Measurements from ENCODE around the gene SAMD14. TPM values are rescaled to one million over a fixed set of nuclear protein-coding genes. Genes with fewer than 3 reads are reported as not detected.

The SAMD14 gene
- total RNA-seq, 2 experiments from 2014 or later, result 0.35 to 1.1 TPM

GRCh38 chr17:50150354-50151040, 20.5 kb upstream of the SAMD14 start, which contains the start of gene PPP1R9B:
Gene PPP1R9B, minus strand, starts transcription at chr17:50150677. Its CDS starts 164 bp downstream, at chr17:50150513.
- ATAC-seq, result peak; percentile 12
- Mint-ChIP-seq H3K27ac (peak within 1 kb of the TSS; percentile 96), H3K27me3 (no peaks in the 10 kb centered on the region), H3K9me3 (ENCODE audit: low read depth) (no peaks in the 10 kb centered on the region), H3K4me1 (peaks cover 49% of the 10 kb centered on the region), H3K4me3 (peak within 1 kb of the TSS; percentile 80), H3K36me3 (peaks cover 14% of the 10 kb centered on the region)
- CTCF ChIA-PET, result interaction anchor here (0.7 to 6.2 kb wide), 9 partner anchors 7 to 55 kb away, joined by 3 to 81 read pairs (median 5); partner anchors contain the start of gene PDK2
- no peak for DNase-seq

DNA sequence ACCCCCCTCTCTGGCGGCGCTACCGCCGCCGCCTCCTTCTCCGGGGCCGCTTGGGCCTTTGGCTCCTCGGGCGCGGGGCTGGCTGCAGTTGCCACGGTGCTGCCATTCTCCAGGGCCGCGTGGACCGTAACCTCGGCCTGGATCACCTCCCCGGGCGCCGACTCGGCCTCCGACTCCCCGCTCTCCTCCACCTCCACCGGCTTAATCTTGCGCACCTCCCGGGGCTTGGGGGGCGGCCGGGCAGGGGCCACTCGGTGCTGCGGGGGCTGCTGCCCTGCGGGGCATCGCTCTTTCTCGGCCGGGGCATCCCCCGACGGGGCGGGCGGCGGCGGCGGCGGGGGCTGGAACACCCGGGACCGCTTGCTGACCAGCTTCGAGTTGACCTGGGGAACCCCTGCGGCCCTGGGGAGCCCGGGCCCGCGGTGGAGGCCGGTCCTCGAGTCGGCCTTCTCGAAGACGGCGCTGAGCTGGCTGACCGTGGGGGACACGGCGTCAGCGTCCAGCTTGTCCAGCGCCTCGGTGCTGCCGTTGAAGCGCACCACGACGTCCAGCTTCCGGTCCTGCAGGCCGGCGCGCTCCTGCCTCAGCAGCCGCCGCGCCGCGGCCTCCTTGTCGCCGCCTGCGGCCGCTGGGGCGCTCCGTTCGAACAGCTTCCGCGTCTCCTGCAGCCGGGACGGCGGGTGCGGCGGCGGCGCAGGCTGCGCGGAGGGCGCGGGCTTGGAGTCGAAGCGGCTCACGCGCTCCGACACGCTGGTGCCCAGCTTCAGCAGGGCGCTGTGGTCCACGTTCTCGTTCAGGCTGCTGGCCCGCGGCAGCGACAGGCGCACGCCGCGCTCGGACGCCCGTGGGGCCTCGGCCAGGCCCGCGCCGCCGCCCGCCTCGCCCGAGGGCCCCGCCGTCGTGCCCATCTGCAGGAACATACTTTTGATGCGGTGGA, 19.7 kb upstream of the SAMD14 start:
- H3K36me3 Mint-ChIP-seq, result peaks cover 16% of the 10 kb centered on the region
- H3K4me1 Mint-ChIP-seq, result peaks cover 44% of the 10 kb centered on the region
- peak overlapping the region; percentile 83 for H3K27ac Mint-ChIP-seq
- CTCF ChIA-PET, result interaction anchor here (0.7 to 6.2 kb wide), 10 partner anchors 8 to 248 kb away, joined by 3 to 81 read pairs (median 4); partner anchors contain the start of genes LRRC59 and PDK2
- no peaks in the 10 kb centered on the region for H3K9me3 Mint-ChIP-seq (ENCODE audit: low read depth)
- peak overlapping the region; percentile 80 for H3K4me3 Mint-ChIP-seq
- DNase-seq (peak; percentile 74), ATAC-seq (peak; percentile 28)
- no peaks in the 10 kb centered on the region for H3K27me3 Mint-ChIP-seq

- Mint-ChIP-seq H3K27ac (peak overlapping the region; percentile 83), H3K9me3 (ENCODE audit: low read depth) (no peaks in the 10 kb centered on the region), H3K4me1 (peaks cover 44% of the 10 kb centered on the region), H3K27me3 (no peaks in the 10 kb centered on the region), H3K36me3 (peaks cover 23% of the 10 kb centered on the region), H3K4me3 (peak overlapping the region; percentile 80)
- DNase-seq (no peak), ATAC-seq (no peak)
- CTCF ChIA-PET, result interaction anchor here (1.8 to 6.2 kb wide), 4 partner anchors 9 to 54 kb away, joined by 4 to 81 read pairs (median 39); partner anchors contain the start of gene PDK2
Measured at GRCh38 chr17:50149091-50149416, 19.1 kb upstream of the SAMD14 start.

DNA sequence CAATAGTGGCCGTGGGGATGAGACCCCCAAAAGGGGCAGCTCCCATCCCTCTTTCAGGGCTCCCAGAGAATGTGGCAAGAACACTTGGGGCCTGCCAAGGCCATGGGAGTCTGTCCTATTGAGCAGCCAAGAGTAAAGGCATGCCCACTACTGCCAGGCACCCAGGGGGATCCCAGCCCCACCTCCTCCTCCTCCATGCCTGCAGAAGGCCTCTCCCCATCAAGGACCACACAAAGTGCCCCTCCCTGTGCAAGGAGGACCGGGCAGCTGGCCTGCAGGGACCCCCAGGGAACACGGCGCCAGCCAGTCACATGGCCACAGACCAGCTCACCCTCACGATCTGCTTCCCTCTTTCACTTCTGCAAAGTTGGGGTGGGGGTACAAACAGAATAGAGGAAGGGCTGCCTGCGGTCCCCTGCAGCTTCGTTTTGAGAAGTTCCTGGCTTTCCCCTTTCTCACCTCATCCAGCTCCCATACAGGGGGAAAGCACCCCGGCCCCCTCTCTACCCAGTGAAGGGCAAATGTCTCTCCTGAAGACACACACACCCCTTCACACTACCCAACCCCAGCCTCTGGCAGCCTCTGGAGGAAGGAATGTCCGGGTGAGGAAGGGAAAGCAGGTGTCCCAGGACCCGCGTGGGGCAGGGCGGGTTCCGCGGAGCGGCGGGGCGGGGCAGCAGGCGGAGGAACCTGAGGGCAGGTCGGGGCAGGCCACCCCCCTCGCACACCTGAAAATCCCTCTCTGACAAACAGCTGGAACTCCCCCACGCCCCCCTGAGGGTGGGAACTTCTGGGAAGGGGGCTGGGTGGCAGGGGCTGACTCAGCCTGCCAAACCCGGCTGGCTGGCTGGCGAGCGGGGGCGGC, 18.5 kb upstream of the SAMD14 start:
- Mint-ChIP-seq H3K36me3 (peaks cover 25% of the 10 kb centered on the region), H3K4me3 (peak overlapping the region; percentile 80), H3K27ac (peak overlapping the region; percentile 80), H3K4me1 (peaks cover 45% of the 10 kb centered on the region), H3K9me3 (ENCODE audit: low read depth) (no peaks in the 10 kb centered on the region), H3K27me3 (no peaks in the 10 kb centered on the region)
- CTCF ChIA-PET, result interaction anchor here (0.6 to 6.2 kb wide), 11 partner anchors 8 to 54 kb away, joined by 3 to 81 read pairs (median 5); partner anchors contain the start of gene PDK2
- ATAC-seq, result no peak
- DNase-seq, result peak; percentile 67

GRCh38 chr17:50147841-50148225, 17.9 kb upstream of the SAMD14 start:
- H3K36me3 Mint-ChIP-seq, result peaks cover 28% of the 10 kb centered on the region

DNA sequence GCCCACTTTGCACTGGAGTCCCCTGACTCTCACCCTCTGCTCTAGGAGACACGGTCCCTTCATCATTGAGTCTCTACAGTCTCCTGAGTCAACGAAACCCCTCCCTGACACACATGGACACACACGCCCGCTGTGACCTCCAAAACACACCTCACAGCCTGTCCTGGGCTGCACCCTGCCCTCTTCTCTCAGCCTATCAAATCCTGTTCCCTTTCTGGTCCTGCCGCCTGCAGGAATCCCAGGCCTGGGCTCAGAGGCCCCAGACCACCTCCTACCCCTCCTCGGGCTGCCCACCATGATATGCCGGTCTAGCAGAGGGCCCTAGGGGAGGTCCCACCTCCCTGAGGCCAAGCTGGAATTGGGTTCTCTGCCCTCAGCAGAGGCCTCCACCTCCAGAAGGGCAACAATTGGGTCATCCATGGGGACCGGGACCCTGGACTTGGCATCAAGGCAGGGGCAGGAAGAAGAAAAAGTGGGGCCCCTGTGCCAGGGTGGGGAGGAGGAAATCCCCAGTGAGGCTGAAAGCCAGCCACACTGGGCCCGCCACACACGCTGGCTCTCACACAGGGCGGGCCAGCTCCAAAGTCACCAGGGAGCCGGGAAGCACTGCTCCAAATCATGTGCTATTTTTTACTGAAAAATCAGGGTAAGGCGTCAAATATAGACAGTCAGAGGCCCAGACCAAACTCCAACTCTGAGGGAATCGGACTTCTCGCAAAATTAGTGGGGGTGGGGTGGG, 17.1 kb upstream of the SAMD14 start:
- peaks cover 51% of the 10 kb centered on the region for H3K4me1 Mint-ChIP-seq
- ATAC-seq, result no peak
- H3K4me3 Mint-ChIP-seq, result peak overlapping the region; percentile 80
- DNase-seq, result no peak
- H3K27ac Mint-ChIP-seq, result peak overlapping the region; percentile 80
- CTCF ChIA-PET, result interaction anchor here (0.7 to 6.2 kb wide), 10 partner anchors 7 to 53 kb away, joined by 3 to 81 read pairs (median 10); no protein-coding TSS in a partner anchor
- peaks cover 36% of the 10 kb centered on the region for H3K36me3 Mint-ChIP-seq
- H3K9me3 Mint-ChIP-seq (ENCODE audit: low read depth), result no peaks in the 10 kb centered on the region
- no peaks in the 10 kb centered on the region for H3K27me3 Mint-ChIP-seq

More at GRCh38 chr17:50147841-50148225, 17.9 kb upstream of the SAMD14 start:
- Mint-ChIP-seq H3K27me3 (no peaks in the 10 kb centered on the region), H3K4me1 (peaks cover 48% of the 10 kb centered on the region), H3K27ac (peak overlapping the region; percentile 80), H3K4me3 (peak overlapping the region; percentile 80), H3K9me3 (ENCODE audit: low read depth) (no peaks in the 10 kb centered on the region)
- ATAC-seq (no peak), DNase-seq (no peak)
- CTCF ChIA-PET, result interaction anchor here (0.6 to 6.2 kb wide), 10 partner anchors 8 to 54 kb away, joined by 3 to 81 read pairs (median 6); partner anchors contain the start of gene PDK2

DNA sequence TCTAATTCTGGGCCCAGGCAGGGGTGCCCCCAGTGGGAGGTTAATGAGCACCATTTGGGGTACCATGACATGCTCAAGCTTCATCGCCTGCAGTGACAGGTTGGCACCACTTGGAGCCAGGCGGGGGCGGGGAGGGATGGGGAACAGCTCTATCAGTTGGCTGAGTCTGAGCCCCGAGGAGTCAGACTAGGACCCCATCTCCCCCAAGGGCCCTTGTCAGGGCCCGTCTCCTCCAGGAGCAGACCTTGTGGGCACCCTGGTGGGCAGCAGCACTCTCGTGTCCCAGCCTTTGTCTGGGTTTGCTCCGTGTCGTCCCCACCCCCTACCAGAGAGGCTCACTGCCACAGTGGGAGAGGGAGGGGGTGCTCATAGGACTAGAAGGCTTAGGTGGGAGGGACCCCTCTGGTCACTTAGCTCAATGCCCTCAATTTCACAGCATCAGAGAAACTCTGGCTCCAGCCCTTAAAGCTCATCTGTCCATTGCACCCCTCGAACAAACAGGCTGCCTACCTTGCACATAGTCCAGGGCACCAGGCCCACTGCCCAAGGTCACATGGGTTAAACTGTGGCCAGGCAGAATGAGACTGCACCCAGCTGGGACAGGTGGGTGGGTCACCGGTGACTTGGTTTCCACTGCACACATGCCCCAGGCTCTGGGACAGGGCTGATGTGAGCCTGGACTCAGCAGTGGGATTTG, 16.4 kb upstream of the SAMD14 start:
- H3K4me1 Mint-ChIP-seq, result peaks cover 52% of the 10 kb centered on the region

DNA sequence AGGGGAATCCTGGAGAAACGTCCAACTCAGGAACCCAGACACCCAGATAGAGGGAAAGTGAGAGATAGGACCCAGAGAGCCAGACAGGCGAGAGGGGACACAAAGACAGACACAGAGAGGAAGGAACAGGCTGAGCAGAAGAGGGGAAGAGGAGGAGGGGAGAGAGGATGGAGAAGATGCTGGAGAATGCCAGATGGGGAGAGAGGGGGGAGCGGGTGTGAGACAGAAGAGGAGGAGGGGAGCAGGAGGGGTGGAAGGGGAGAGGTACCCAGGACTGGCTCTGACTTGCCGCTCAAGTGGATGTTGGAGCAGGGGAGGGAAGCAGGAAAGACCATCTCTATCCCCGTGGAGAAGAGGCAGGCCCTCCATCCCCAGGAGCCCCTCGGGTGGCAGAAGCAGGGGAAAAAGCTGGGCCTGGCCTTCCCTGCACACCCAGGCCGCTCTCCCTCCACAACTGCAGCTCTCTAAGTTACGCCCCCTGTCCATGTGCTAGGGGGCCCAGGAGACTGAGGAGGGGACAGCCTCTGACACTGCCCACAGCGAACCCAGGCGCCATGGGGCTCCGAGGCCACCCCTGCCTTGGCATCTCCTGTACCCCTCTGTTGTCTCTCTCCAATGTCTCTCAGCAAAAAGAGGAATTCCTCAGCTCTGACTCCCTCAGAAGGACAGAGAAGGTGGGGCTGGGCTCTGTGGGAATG, 15.7 kb upstream of the SAMD14 start:
- no peak overlapping the region for H3K4me3 Mint-ChIP-seq

More for the DNA sequence above, 16.4 kb upstream of the SAMD14 start:
- Mint-ChIP-seq H3K36me3 (peaks cover 42% of the 10 kb centered on the region), H3K27ac (peak overlapping the region; percentile 80), H3K4me3 (peak overlapping the region; percentile 80), H3K27me3 (no peaks in the 10 kb centered on the region), H3K9me3 (ENCODE audit: low read depth) (no peaks in the 10 kb centered on the region)
- ATAC-seq, result no peak
- CTCF ChIA-PET, result interaction anchor here (0.7 to 3.6 kb wide), 11 partner anchors 11 to 59 kb away, joined by 3 to 18 read pairs (median 4); no protein-coding TSS in a partner anchor
- DNase-seq, result no peak

GRCh38 chr17:50144845-50145531, 15.0 kb upstream of the SAMD14 start:
- H3K4me1 Mint-ChIP-seq, result peaks cover 65% of the 10 kb centered on the region
- H3K27ac Mint-ChIP-seq, result peak overlapping the region; percentile 25
- DNase-seq, result no peak
- H3K27me3 Mint-ChIP-seq, result no peaks in the 10 kb centered on the region
- H3K9me3 Mint-ChIP-seq (ENCODE audit: low read depth), result no peaks in the 10 kb centered on the region
- CTCF ChIA-PET, result interaction anchor here (0.8 to 3.6 kb wide), 11 partner anchors 9 to 57 kb away, joined by 3 to 18 read pairs (median 4); partner anchors contain the start of gene SAMD14
- peaks cover 51% of the 10 kb centered on the region for H3K36me3 Mint-ChIP-seq
- no peak for ATAC-seq
- H3K4me3 Mint-ChIP-seq, result no peak overlapping the region

More for the DNA sequence above, 15.7 kb upstream of the SAMD14 start:
- ATAC-seq (no peak), DNase-seq (no peak)
- Mint-ChIP-seq H3K36me3 (peaks cover 48% of the 10 kb centered on the region), H3K9me3 (ENCODE audit: low read depth) (no peaks in the 10 kb centered on the region), H3K27ac (peak overlapping the region; percentile 25), H3K4me1 (peaks cover 58% of the 10 kb centered on the region), H3K27me3 (no peaks in the 10 kb centered on the region)
- CTCF ChIA-PET, result interaction anchor here (0.9 to 3.6 kb wide), 10 partner anchors 12 to 58 kb away, joined by 3 to 18 read pairs (median 4); no protein-coding TSS in a partner anchor

DNA sequence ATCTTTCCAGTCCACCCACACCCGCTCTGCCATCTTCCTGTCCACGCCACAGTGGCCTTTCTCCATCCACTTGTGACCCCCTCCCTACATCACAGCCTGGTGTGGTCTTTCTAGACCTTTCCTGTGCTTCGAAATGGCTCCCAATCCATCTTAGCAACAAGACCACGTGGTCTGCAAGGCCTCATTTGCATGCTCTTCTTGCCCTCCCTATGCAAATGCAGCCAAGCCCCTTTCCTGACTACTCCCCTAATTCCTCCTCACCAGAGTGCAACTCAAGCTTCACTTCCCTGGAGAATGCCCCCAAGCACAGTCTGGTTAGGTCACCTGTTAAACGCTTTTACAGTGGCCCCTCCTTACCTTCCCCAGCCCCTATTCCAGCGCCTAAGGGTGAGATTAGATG, 14.4 kb upstream of the SAMD14 start:
- no peaks in the 10 kb centered on the region for H3K27me3 Mint-ChIP-seq
- H3K9me3 Mint-ChIP-seq (ENCODE audit: low read depth), result no peaks in the 10 kb centered on the region
- CTCF ChIA-PET, result interaction anchor here (0.8 to 2.4 kb wide), 4 partner anchors 10 to 56 kb away, joined by 3 to 5 read pairs (median 4); partner anchors contain the start of gene SAMD14
- DNase-seq, result no peak
- H3K27ac Mint-ChIP-seq, result peak overlapping the region; percentile 47
- ATAC-seq, result no peak
- no peak overlapping the region for H3K4me3 Mint-ChIP-seq
- peaks cover 69% of the 10 kb centered on the region for H3K4me1 Mint-ChIP-seq
- peaks cover 57% of the 10 kb centered on the region for H3K36me3 Mint-ChIP-seq
